GM18861 (cell line): ENCODE results near the gene GSN.

Source experiments
- ATAC-seq: cut with Tn5 transposase; IDR thresholded peaks from one replicate; pipeline ENCODE4 v1.9.1; 2021; ENCODE audit not compliant: unreplicated experiment

The GSN gene

DNA sequence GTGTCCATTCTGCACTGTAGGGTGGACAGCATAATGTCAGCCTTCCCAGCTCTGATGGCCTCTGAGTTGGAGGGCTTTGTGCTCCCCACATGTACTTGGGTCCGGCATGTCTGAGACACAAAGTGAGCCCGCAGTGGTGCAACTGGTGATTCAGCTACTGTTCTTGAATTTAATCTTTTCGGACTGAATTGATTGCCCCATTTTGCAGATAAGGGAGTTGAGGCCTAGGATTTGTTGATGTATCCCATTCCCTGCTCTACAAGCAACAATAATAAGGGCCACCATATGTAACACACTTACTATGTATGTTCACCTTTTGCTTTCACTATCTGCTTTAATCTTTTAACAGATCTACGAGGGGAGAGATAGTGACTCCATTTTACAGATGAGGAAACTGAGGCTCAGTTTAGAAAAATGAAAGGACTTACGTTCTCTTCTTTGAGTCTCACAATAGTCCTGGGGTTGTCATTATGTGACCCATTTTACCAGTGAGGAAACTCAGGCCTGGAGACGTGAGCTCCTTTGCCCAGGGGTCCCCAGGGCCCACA lies 4.5 kb downstream of the GSN start:
- ATAC-seq: no peak

GRCh38 chr9:121273064-121273775 lies 5.3 kb downstream of the GSN start:
- ATAC-seq: no peak

DNA sequence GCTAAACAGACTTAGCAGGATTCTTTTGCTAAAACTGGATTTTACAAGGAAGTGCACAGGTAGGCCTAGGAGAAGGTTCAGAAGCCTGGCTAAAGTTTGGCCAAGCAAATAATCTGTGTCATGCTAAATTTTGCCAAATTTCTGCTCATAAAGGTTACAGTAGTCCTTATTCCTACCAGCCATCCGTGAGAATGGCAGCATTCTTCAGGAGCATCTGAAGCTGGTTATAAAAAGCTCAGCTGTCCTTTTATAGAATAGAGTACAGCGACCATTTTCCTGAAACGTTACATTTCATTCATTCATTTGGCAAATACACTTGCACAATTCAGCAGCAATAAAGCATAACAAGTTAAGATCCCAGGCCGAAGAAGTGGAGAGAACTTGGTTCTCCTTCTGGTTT lies 6.9 kb downstream of the GSN start:
- no peak for ATAC-seq

DNA sequence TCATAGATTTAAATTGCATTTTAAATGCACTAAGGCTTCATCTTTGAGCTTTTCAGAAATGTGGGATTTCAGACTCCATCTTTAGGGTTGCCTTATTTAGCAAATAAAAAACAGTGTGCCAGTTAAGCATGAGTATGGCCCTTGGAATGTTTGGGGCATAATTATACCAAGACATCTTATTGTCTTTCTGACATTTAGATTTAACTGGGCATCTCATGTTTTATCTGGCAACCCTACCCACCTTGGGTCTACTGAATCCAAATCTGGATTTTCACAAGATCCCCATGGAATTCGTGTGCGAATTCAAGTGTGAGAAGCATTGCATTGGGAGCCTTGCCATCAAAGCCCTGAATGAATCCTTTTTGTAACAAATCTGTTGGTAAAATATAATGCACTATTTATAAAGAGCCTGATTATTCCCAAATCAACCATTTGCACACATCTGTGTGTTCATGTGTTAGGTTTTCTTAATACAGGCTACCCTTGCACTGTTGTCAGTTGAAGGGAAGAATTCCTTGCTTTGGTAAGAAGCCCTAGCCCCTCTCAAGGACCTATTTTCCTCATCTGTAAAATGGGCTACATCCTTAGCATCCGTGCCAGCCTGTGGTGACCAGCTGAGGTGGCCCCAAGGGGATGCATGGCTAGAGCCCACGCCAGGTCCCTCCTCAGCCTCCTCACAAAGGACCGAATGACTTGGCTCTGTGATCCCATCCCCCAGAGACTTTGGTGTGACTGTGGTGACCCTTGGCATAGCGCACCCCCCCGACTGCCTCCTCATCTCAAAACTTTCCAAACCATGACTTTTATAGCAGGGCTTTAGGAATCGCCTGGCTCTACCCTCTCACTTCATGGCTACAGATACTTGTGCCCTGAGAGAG lies 8.1 kb downstream of the GSN start:
- ATAC-seq: no peak

DNA sequence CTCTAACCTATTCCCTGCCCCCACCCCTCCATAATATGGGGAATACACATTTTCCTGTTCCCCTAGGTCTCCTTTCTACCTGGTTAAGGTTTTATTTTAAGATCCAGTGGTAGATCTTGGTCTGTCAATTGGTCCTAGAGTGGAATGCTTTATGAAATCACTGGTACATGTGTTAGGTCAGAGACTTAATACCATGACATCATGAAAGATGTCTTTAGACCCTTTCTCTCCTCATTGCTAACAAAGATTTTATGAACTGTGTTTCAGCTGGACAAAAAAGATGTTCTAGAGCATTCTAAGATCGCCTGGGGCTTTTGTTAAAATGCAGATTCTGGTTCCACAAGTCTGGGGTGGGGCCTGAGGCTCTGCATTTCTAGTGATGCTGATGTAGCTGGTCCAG lies 9.1 kb downstream of the GSN start:
- ATAC-seq: no peak

DNA sequence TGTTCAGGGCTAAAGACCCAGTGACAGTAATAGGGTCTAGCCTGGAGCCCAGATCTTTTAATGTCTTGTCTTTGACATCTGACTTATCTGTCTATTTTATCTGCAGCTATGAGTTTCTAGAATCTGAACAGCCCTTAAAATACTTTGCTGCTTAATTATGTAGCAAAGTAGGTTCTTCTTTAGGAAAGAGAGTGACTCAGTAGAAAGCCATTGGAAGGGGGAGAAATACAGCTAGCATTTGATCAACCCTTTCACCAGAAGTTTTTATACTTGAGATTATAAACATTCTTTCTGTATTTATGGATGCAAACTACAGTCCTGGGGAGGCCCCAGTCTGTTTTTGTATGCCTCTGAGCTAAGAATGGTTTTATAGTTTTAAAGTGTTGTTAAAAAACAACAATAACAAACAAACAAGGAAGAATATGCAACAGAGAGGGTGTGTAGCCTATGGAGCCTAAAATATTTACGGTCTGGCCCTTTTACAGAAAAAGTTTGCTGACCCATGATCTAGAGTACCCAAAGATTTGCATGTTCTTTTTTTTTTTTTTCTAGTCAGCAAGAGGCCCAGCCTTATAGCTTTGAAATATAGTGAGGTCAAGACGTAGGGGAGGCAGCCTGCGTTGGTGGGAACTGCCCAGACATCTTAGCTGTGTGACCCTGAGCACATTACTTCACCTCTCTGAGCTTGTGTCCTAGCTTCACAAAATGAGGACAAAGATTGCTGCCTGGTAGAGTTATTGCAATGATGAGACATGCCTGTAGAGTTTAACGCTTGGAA lies 9.7 kb downstream of the GSN start:
- ATAC-seq: no peak

DNA sequence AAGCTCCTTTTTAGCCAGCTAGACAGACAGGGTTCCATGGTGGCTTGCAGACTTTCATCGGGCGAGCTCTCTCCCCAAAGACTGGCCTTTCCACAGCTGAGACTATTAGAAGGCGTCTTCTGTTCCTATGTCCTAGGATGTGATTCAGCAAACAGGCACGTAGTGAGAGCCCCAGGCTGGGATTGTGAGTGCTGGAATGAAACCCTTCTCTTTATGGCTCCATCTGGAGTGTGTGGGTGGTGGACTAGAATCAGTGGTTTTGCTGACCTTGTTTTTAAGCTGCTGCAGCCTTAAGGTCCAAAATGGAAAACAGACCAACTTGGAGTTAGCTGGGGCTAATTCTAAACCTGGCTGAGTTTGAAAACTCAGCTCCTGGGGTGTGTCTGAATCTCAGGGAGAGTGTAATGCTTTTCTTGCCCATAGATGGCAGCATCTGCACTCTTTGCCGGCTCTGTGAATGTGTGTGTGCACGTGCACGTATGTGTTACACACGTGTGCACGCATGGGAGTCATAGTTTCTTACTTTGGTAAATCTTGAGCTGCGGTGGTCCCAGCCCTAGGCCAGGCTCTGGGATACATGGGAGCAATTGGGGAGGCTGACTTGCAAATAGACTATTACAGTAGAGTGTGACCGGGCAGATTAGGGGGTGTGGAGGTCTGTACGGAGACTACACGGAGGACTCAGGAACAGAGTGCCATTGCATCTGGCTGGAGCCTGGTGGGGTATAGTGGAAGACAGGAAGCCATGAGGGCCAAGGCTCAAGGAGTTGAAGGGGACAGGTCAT lies 10.7 kb downstream of the GSN start:
- ATAC-seq: no peak

DNA sequence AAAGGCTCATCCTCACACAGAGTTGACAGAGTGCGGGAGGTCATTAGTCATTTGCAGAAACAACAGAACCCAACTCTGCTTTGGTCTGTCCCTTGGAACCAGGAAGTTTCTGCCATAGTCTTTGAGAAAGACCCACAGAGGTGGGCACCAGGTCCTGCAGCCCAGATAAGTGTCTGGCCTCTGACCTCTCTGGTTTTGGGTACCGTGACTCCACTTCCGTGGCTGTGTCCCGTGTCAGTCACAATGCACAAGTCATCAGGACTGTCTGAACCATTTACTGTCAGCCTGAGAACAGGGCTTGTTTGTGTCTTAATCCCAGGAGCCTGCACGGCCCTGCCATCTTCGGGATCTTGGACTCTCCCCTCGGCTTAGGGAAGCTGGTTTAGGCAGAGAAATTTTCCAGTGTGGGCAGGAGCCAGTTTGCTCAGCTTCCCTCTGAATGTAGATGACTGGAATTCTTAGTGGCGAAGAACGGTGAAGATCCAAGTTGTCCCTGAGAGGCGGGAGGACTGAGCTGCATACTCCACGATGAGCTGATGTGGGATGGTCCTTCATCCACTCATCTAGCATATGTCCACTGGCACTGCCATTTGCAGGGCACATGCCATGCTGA lies 11.9 kb downstream of the GSN start:
- ATAC-seq: no peak

GRCh38 chr9:121280715-121281613 lies 13.0 kb downstream of the GSN start:
- ATAC-seq: no peak

- ATAC-seq: no peak
Measured at GRCh38 chr9:121281614-121282276, 13.8 kb downstream of the GSN start.

DNA sequence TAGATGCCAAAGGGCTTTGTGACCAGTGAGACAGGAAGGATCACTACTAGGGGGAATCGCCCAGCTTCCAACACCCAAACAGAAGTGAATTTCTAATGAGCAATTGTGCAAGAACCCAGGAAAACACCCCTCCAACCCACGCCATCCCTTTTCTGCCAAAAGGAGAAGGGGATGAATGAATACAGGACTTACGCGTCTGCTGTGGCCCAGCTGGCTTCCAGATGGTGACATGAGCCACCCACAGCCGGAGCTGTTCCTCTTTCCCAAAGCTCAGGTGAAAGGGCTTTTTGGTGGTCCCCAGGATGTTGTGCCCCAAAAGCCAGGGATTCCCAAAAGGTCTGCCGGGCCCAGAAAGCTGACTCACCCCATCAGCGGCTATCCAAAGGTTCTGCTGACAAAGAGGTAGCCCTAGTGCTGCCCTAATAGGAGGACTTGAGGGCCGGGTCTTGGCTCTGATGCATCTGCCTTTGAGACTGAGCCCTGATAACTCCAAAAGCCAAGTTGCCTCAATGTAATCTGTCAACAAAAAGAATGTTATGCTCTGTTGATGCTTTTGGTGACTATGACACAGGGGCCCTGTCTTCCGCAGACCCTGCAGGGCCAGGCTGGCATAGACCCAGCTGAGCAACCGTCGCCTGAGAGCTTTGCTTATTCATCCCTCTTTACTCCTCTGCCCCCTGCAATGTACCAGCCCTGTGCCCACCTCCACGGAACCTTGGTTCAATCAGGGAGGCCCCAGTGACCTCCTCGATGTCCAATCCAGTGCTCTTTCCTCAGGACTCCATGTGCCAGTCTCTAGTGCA lies 14.5 kb downstream of the GSN start:
- no peak for ATAC-seq

- ATAC-seq: no peak
Measured at GRCh38 chr9:121283080-121283398, 15.1 kb downstream of the GSN start.

- ATAC-seq: no peak
Measured at GRCh38 chr9:121283856-121284732, 16.1 kb downstream of the GSN start.

DNA sequence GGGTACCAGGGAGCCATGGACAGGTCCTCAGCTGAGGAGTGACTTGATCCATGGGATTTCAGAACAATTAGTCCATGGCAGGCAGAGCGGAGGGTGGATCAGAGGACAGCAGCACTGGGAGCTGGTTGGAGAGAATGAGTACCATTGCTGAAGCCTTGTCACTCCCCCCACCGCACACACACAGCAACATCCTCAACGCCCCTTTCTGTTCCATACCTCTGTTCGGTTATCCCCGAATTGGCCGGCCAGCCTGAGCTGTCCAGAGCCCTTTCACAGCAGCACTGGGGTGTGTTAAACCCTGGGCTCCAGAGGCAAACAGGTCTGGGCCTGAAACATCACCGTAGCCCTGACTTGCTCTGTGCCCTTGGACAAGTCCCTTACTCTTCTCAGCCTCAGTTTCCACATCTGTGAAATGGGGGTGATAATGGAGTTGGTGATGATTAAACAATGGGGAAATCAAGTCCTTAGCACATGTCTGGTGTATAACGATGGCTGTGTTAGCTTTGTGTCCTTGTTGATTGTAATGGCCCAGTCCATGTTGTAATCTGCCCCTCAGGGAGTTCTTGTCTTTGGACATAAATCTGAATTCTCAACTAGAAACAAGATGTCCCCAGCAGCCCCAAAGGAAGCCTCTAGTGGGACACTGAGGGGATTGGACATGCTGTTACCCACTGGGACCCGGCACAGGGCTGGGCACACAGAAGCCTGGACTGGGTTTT lies 16.9 kb downstream of the GSN start:
- ATAC-seq: no peak

DNA sequence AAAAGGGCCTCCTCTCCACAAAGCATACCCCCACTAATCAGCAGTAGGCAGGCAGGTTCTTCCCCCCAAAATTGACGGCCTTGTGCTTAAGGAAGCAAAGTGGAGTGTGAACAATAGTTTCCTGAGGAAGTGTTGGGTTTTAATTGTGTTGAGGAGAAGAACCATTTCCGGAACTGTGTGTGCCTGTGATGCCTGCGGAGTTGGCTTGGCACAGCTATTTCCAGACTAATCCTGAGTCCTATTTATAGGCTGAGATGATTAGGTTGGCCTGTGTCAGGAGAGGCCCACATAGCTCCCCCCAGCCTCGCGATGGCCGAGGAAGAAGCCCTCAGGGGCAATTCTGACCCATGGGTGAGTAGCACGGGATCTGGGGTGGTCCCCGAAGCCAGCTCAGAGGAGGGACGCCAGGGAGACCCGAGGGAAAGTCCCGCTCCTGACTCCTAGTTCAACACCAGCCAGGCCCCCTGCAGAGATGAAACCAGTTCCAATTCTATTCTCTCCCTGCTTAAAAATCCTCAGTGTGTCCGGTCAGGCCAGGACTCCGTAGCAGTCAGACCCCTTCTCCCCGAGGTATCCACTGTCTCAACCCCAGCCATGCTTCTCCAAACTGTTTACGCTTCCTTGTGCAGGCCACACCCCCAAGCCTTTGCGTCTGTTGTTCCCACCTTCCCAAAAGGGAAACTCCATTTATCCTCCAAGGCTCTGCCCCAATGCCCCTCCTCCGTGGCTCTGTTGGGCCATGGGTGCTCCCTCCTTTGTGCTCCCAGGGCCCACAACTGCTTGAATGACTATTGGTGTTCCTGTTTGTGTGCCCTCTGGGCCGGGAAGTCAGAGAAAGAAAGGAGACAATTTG lies 18.1 kb downstream of the GSN start:
- ATAC-seq: no peak

GRCh38 chr9:121286688-121286972 lies 18.7 kb downstream of the GSN start:
- no peak for ATAC-seq
